Measurements from ENCODE around the gene EIF4G3. TPM values are rescaled to one million over a fixed set of nuclear protein-coding genes. Genes with fewer than 3 reads are reported as not detected.
"Not testable (repeated sequence)": the region's sequence is repeated elsewhere in the genome, so short reads cannot be mapped to it uniquely, and the experiment has no call there.

Gene EIF4G3
- total RNA-seq, 4 donors from 2014 or later = 42.1 to 63.2 (median 43.5) TPM

GRCh38 chr1:21217812-21218596 is 41.3 kb upstream of the EIF4G3 start:
- DNase-seq = no peak
- H3K9me3 ChIP-seq = no peaks in the 10 kb centered on the region
- no peak overlapping the region for H3K4me3 ChIP-seq
- no peak overlapping the region for H3K27ac ChIP-seq
- in situ Hi-C loops (cut with MboI; ENCODE audit: low sequenced_read_pairs in 4 of 4) = no loop called here
- H3K4me1 ChIP-seq = no peaks in the 10 kb centered on the region
- H3K36me3 ChIP-seq = peaks cover 0 to 21% of the 10 kb centered on the region in 2 donors
- ATAC-seq = peak in 1 of 2 donors; percentile 18
- no peaks in the 10 kb centered on the region for H3K27me3 ChIP-seq
- peak in 1 of 5 experiments; percentile 18 for TF ChIP-seq CTCF (IDR thresholded peaks at IDR 0.05 in 4 of 5, conservative IDR thresholded peaks at IDR 0.05 in 1 of 5)
- TF ChIP-seq POLR2A (IDR thresholded peaks at IDR 0.05) = no peak
- intact Hi-C loops (cut with DNase I; ENCODE audit: low total_unique reads) = no loop called here

- in situ Hi-C loops (cut with MboI; ENCODE audit: low sequenced_read_pairs in 4 of 4) (no loop called here), intact Hi-C loops (cut with DNase I; ENCODE audit: low total_unique reads) (no loop called here)
- Histone ChIP-seq H3K9me3 (no peaks in the 10 kb centered on the region), H3K36me3 (peaks cover 0 to 19% of the 10 kb centered on the region in 2 donors), H3K4me3 (no peak overlapping the region), H3K27me3 (no peaks in the 10 kb centered on the region), H3K4me1 (no peaks in the 10 kb centered on the region), H3K27ac (no peak overlapping the region)
- DNase-seq (peak in 1 of 2 donors; percentile 28), ATAC-seq (peak in 1 of 2 donors; percentile 21)
- TF ChIP-seq CTCF (IDR thresholded peaks at IDR 0.05 in 4 of 5, conservative IDR thresholded peaks at IDR 0.05 in 1 of 5) = peak; percentile 32 to 65 (median 46)
- no peak for TF ChIP-seq POLR2A (IDR thresholded peaks at IDR 0.05)
Measured at GRCh38 chr1:21216835-21217811, 40.4 kb upstream of the EIF4G3 start.

- in situ Hi-C loops (cut with MboI; ENCODE audit: low sequenced_read_pairs in 4 of 4) (no loop called here), intact Hi-C loops (cut with DNase I; ENCODE audit: low total_unique reads) (no loop called here)
- no peaks in the 10 kb centered on the region for H3K9me3 ChIP-seq
- no peaks in the 10 kb centered on the region for H3K27me3 ChIP-seq
- no peak for DNase-seq
- H3K4me3 ChIP-seq = no peak overlapping the region
- TF ChIP-seq CTCF (IDR thresholded peaks at IDR 0.05 in 4 of 5, conservative IDR thresholded peaks at IDR 0.05 in 1 of 5) (no peak), POLR2A (IDR thresholded peaks at IDR 0.05) (no peak)
- no peak overlapping the region for H3K27ac ChIP-seq
- H3K36me3 ChIP-seq = no peaks in the 10 kb centered on the region
- no peaks in the 10 kb centered on the region for H3K4me1 ChIP-seq
- no peak for ATAC-seq
Measured at GRCh38 chr1:21212126-21212525, 35.4 kb upstream of the EIF4G3 start.

GRCh38 chr1:21208137-21208700 is 31.5 kb upstream of the EIF4G3 start:
- H3K27ac ChIP-seq; ATAC-seq; in situ Hi-C loops (cut with MboI; ENCODE audit: low sequenced_read_pairs in 4 of 4); H3K9me3 ChIP-seq; H3K27me3 ChIP-seq; DNase-seq; H3K4me3 ChIP-seq; H3K4me1 ChIP-seq; H3K36me3 ChIP-seq; intact Hi-C loops (cut with DNase I; ENCODE audit: low total_unique reads): not testable (repeated sequence)

All from gastrocnemius medialis (tissue), 4 donors.